ENCODE results near the gene GPC6. TPM values are rescaled to one million over a fixed set of nuclear protein-coding genes. Genes with fewer than 3 reads are reported as not detected.

GPC6 gene
- total RNA-seq, 1 donor from 2014 or later: 50.3 TPM

- H3K36me3 Mint-ChIP-seq (ENCODE audit: insufficient read depth): peaks cover 8% of the 10 kb centered on the region
- H3K9me3 Mint-ChIP-seq (ENCODE audit: low read depth): peaks cover 13% of the 10 kb centered on the region
- H3K27me3 Mint-ChIP-seq: no peaks in the 10 kb centered on the region
- no peak for DNase-seq (ENCODE audit: low spot score, unreplicated experiment)
- H3K27ac Mint-ChIP-seq: no peak overlapping the region
- no peak for TF ChIP-seq CTCF (IDR thresholded peaks at IDR 0.05; ENCODE audit: unreplicated experiment)
- H3K4me1 Mint-ChIP-seq (ENCODE audit: low read depth): peaks cover 4% of the 10 kb centered on the region
- no peak overlapping the region for H3K4me3 Mint-ChIP-seq (ENCODE audit: low read depth)
Observed at GRCh38 chr13:93881411-93881810, 654.8 kb downstream of the GPC6 start.

- peaks cover 8% of the 10 kb centered on the region for H3K36me3 Mint-ChIP-seq (ENCODE audit: insufficient read depth)
- peaks cover 4% of the 10 kb centered on the region for H3K4me1 Mint-ChIP-seq (ENCODE audit: low read depth)
- H3K4me3 Mint-ChIP-seq (ENCODE audit: low read depth): no peak overlapping the region
- peaks cover 13% of the 10 kb centered on the region for H3K9me3 Mint-ChIP-seq (ENCODE audit: low read depth)
- no peaks in the 10 kb centered on the region for H3K27me3 Mint-ChIP-seq
- no peak overlapping the region for H3K27ac Mint-ChIP-seq
- no peak for DNase-seq (ENCODE audit: low spot score, unreplicated experiment)
- no peak for TF ChIP-seq CTCF (IDR thresholded peaks at IDR 0.05; ENCODE audit: unreplicated experiment)
Observed at GRCh38 chr13:93882086-93882651, 655.6 kb downstream of the GPC6 start.

GRCh38 chr13:93889430-93889951, 662.9 kb downstream of the GPC6 start:
- no peak for DNase-seq (ENCODE audit: low spot score, unreplicated experiment)
- TF ChIP-seq CTCF (IDR thresholded peaks at IDR 0.05; ENCODE audit: unreplicated experiment): no peak
- no peaks in the 10 kb centered on the region for H3K4me1 Mint-ChIP-seq (ENCODE audit: low read depth)
- H3K4me3 Mint-ChIP-seq (ENCODE audit: low read depth): no peak overlapping the region
- H3K27me3 Mint-ChIP-seq: no peaks in the 10 kb centered on the region
- H3K9me3 Mint-ChIP-seq (ENCODE audit: low read depth): no peaks in the 10 kb centered on the region
- no peaks in the 10 kb centered on the region for H3K36me3 Mint-ChIP-seq (ENCODE audit: insufficient read depth)
- H3K27ac Mint-ChIP-seq: no peak overlapping the region

- no peak overlapping the region for H3K27ac Mint-ChIP-seq
- H3K4me1 Mint-ChIP-seq (ENCODE audit: low read depth): peaks cover 3% of the 10 kb centered on the region
- no peak for DNase-seq (ENCODE audit: low spot score, unreplicated experiment)
- no peaks in the 10 kb centered on the region for H3K36me3 Mint-ChIP-seq (ENCODE audit: insufficient read depth)
- no peak overlapping the region for H3K4me3 Mint-ChIP-seq (ENCODE audit: low read depth)
- H3K9me3 Mint-ChIP-seq (ENCODE audit: low read depth): peaks cover 3% of the 10 kb centered on the region
- TF ChIP-seq CTCF (IDR thresholded peaks at IDR 0.05; ENCODE audit: unreplicated experiment): no peak
- H3K27me3 Mint-ChIP-seq: no peaks in the 10 kb centered on the region
Observed at GRCh38 chr13:93899981-93900380, 673.4 kb downstream of the GPC6 start.

- Mint-ChIP-seq H3K36me3 (ENCODE audit: insufficient read depth) (no peaks in the 10 kb centered on the region), H3K4me1 (ENCODE audit: low read depth) (peaks cover 3% of the 10 kb centered on the region), H3K4me3 (ENCODE audit: low read depth) (no peak overlapping the region), H3K27me3 (no peaks in the 10 kb centered on the region), H3K27ac (no peak overlapping the region), H3K9me3 (ENCODE audit: low read depth) (peaks cover 3% of the 10 kb centered on the region)
- no peak for DNase-seq (ENCODE audit: low spot score, unreplicated experiment)
- TF ChIP-seq CTCF (IDR thresholded peaks at IDR 0.05; ENCODE audit: unreplicated experiment): no peak
Observed at GRCh38 chr13:93900731-93901130, 674.1 kb downstream of the GPC6 start.

Data from progenitor cell of endocrine pancreas (in vitro differentiated cells).